Measurements from ENCODE around the gene IRF2BP1. TPM values are rescaled to one million over a fixed set of nuclear protein-coding genes. Genes with fewer than 3 reads are reported as not detected.

The IRF2BP1 gene
- total RNA-seq, 4 donors from 2014 or later = 18.2 to 26.4 (median 23.1) TPM

DNA sequence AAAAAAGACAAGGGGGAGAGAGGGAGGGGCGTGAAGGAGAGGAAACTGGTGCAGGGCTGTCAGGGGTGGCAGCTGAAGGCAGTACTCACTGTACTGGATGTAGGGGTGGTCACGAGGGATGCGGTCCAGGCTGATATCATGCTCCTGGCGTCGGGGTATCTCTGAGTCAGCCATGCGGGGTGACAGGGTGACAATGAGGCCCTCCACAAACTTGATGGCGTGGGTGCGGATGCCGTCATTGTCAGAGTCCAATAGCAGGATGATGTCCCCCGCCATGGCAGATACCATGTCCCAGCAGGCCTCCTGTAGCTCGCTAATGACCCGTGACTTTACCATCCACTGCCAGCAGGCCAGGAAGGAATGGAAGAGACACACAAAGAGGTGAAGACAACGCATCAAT is 38.3 kb downstream of the IRF2BP1 start:
- no peak for DNase-seq
- no peak overlapping the region for H3K4me3 ChIP-seq
- peaks cover 0 to 99% (median 0%) of the 10 kb centered on the region in 3 donors for H3K36me3 ChIP-seq
- no peaks in the 10 kb centered on the region for H3K4me1 ChIP-seq
- no peaks in the 10 kb centered on the region for H3K9me3 ChIP-seq
- TF ChIP-seq, protein P1, sequence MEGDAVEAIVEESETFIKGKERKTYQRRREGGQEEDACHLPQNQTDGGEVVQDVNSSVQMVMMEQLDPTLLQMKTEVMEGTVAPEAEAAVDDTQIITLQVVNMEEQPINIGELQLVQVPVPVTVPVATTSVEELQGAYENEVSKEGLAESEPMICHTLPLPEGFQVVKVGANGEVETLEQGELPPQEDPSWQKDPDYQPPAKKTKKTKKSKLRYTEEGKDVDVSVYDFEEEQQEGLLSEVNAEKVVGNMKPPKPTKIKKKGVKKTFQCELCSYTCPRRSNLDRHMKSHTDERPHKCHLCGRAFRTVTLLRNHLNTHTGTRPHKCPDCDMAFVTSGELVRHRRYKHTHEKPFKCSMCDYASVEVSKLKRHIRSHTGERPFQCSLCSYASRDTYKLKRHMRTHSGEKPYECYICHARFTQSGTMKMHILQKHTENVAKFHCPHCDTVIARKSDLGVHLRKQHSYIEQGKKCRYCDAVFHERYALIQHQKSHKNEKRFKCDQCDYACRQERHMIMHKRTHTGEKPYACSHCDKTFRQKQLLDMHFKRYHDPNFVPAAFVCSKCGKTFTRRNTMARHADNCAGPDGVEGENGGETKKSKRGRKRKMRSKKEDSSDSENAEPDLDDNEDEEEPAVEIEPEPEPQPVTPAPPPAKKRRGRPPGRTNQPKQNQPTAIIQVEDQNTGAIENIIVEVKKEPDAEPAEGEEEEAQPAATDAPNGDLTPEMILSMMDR (IDR thresholded peaks at IDR 0.05) = no peak
- TF ChIP-seq POLR2A (IDR thresholded peaks at IDR 0.05) = no peak
- no peak overlapping the region for H3K27ac ChIP-seq
- no peaks in the 10 kb centered on the region for H3K27me3 ChIP-seq

DNA sequence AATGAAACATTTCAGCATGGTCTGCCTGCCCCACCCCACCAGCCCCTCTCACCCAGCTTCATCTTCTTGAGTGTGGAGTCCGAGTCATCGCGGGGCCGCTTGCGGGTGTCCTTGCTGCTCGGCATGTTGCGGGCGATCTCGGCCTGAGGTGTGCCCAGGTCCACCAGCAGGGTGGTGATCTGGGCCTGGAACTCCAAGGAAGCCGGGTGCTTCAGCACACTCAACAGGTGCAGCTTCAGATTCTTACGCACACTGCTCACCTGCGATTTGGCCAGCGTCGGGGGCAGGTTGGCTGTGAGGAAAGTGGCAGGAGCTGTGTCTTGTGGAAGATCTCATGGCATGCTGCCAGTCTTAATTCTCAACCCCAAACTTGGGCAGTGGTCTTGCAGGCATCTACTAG is 43.7 kb downstream of the IRF2BP1 start:
- Histone ChIP-seq H3K36me3 (peaks cover 0 to 95% (median 4%) of the 10 kb centered on the region in 3 donors), H3K4me3 (no peak overlapping the region), H3K9me3 (no peaks in the 10 kb centered on the region), H3K27me3 (no peaks in the 10 kb centered on the region), H3K4me1 (no peaks in the 10 kb centered on the region), H3K27ac (no peak overlapping the region)
- TF ChIP-seq, protein P1 (IDR thresholded peaks at IDR 0.05) = no peak
- TF ChIP-seq POLR2A (IDR thresholded peaks at IDR 0.05) = no peak
- DNase-seq = no peak

DNA sequence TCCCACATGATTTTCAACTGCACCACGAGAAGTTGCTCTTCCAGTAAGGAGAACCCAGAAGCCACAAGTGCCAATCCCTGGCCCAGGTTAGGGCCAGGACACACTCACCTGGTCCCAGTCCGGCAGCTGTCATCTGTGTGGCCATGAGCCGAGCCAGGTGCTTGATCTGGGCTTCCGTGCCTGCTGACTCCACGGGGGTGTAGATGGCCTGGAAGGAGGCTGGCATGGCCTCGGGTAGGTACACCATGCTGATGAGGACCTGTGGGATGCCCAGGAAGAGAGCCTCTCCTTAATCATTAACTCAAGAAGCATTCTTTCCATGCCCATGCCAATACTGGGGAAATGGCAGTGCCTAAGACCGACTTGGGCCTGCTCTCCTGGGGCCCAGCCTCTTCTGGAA is 51.0 kb downstream of the IRF2BP1 start:
- peaks cover 0 to 100% (median 4%) of the 10 kb centered on the region in 3 donors for H3K36me3 ChIP-seq
- H3K9me3 ChIP-seq = no peaks in the 10 kb centered on the region
- DNase-seq = no peak
- TF ChIP-seq POLR2A (IDR thresholded peaks at IDR 0.05) = no peak
- TF ChIP-seq, protein P1 (IDR thresholded peaks at IDR 0.05) = no peak
- no peaks in the 10 kb centered on the region for H3K4me1 ChIP-seq
- no peak overlapping the region for H3K27ac ChIP-seq
- H3K4me3 ChIP-seq = no peak overlapping the region
- H3K27me3 ChIP-seq = no peaks in the 10 kb centered on the region

Other genes with a start within 250 kb of the IRF2BP1 start
- gene EML2, start 246.7 kb downstream of the IRF2BP1 start, total RNA-seq = 10 to 100 TPM; 17.5 to 60.2 (median 46.9) TPM
- gene GIPR, start 217.9 kb downstream of the IRF2BP1 start, total RNA-seq = 1 to 10 TPM in 3 of 4 donors, not detected in 1; 4.6 to 6.0 (median 5.6) TPM
- gene SNRPD2, start 194.2 kb downstream of the IRF2BP1 start, total RNA-seq = 10 to 100 TPM; 47.3 to 86.2 (median 67.3) TPM
- gene QPCTL, start 193.5 kb downstream of the IRF2BP1 start, total RNA-seq = 10 to 100 TPM in 1 of 4 donors, 1 to 10 TPM in 3; 6.1 to 11.6 (median 7.4) TPM
- 10 to 100 TPM in 3 of 4 donors, 1 to 10 TPM in 1; 8.3 to 25.2 (median 19.7) TPM for gene FBXO46, start 155.2 kb downstream of the IRF2BP1 start, total RNA-seq
- gene MEIOSIN, start 152.7 kb downstream of the IRF2BP1 start, total RNA-seq = not detected
- 10 to 100 TPM in 1 of 4 donors, 1 to 10 TPM in 3; 3.3 to 11.5 (median 6.2) TPM for gene SIX5, start 116.9 kb downstream of the IRF2BP1 start, total RNA-seq
- 10 to 100 TPM; 10.5 to 63.5 (median 43.5) TPM for gene DMPK, start 103.7 kb downstream of the IRF2BP1 start, total RNA-seq
- gene DMWD, start 93.3 kb downstream of the IRF2BP1 start, total RNA-seq = 10 to 100 TPM; 20.8 to 63.8 (median 35.4) TPM
- 1 to 10 TPM in 1 of 4 donors, under 1 TPM in 1, not detected in 2; 0.54 to 3.3 TPM for gene RSPH6A, start 70.8 kb downstream of the IRF2BP1 start, total RNA-seq
- 100 to 1,000 TPM in 1 of 4 donors, 10 to 100 TPM in 3; 44.0 to 158 (median 90.3) TPM for gene SYMPK, start 23.0 kb downstream of the IRF2BP1 start, total RNA-seq
- gene FOXA3, start 21.8 kb downstream of the IRF2BP1 start, total RNA-seq = 10 to 100 TPM in 3 of 4 donors, 1 to 10 TPM in 1; 9.1 to 17.0 (median 10.6) TPM
- gene MYPOP, start 16.5 kb upstream of the IRF2BP1 start, total RNA-seq = 10 to 100 TPM in 3 of 4 donors, 1 to 10 TPM in 1; 4.1 to 17.7 (median 14.2) TPM
- gene NANOS2, start 28.6 kb upstream of the IRF2BP1 start, total RNA-seq = not detected
- gene NOVA2, start 87.7 kb upstream of the IRF2BP1 start, total RNA-seq = 1 to 10 TPM in 2 of 4 donors, under 1 TPM in 2; 0.53 to 4.1 (median 1.5) TPM
- gene CCDC61, start 109.3 kb upstream of the IRF2BP1 start, total RNA-seq = 10 to 100 TPM in 2 of 4 donors, 1 to 10 TPM in 2; 7.4 to 16.5 (median 10.8) TPM
- gene PGLYRP1, start 136.9 kb upstream of the IRF2BP1 start, total RNA-seq = not detected
- not detected for gene IGFL4, start 154.9 kb upstream of the IRF2BP1 start, total RNA-seq
- gene IGFL3, start 238.5 kb upstream of the IRF2BP1 start, total RNA-seq = not detected

Data from Peyer's patch (tissue), 4 donors.